IMR-90 (cell line): ENCODE data around the gene C1orf74. TPM values are rescaled to one million over a fixed set of nuclear protein-coding genes. Genes with fewer than 3 reads are reported as not detected.

Experiments used
- ATAC-seq: fragments of 200-7000 bp; cut with Tn5 transposase; 2 replicates; pipeline ENCODE4 v1.9.1; 2020; ENCODE audit warnings: low read depth, mild to moderate bottlenecking, moderate library complexity
- BruUV-seq: library from RNA; stranded (reverse); fragments of 400-500 nt; replicated peaks from 2 replicates; lab custom pipeline; 2021; lab: Mats Ljungman, UMichigan
- CTCF ChIA-PET: fragments of 300-600 bp; formaldehyde crosslinking; extraction: SDS; loops from one replicate; lab custom pipeline; 2021; ENCODE audit warnings: antibody characterized with exemption; lab: Yijun Ruan, JAX
- POLR2A ChIA-PET: fragments of 300-600 bp; sonication (Branson Sonifier 250); formaldehyde crosslinking; loops from one replicate; lab custom pipeline; 2022; ENCODE audit warnings: antibody characterized with exemption; ENCODE audit not compliant: unreplicated experiment; lab: Charles Lee
- DNase-seq: peaks from one replicate; pipeline ENCODE4 v3.0.0; 2013
- H2AFZ ChIP-seq: replicated peaks from 2 replicates; pipeline ENCODE3; 2013; ENCODE audit warnings: low read length, mild to moderate bottlenecking; ENCODE audit not compliant: poor library complexity
- H2AK5ac ChIP-seq: 2 replicates; pipeline ENCODE4 v1.6.1; 2013; ENCODE audit warnings: low read depth, low read length, inconsistent platforms
- H2AK9ac ChIP-seq: replicated peaks from 2 replicates; pipeline ENCODE3; 2013; ENCODE audit warnings: mild to moderate bottlenecking, low read depth, low read length, moderate library complexity; ENCODE audit not compliant: poor library complexity
- H2BK120ac ChIP-seq: 2 replicates; pipeline ENCODE4 v1.6.1; 2013; ENCODE audit warnings: low read depth, low read length, inconsistent platforms
- H2BK15ac ChIP-seq: 3 replicates; pipeline ENCODE4 v1.6.1; 2013; ENCODE audit warnings: low read depth, low read length, inconsistent platforms
- H2BK20ac ChIP-seq: 2 replicates; pipeline ENCODE4 v1.6.1; 2013; ENCODE audit warnings: low read depth, mild to moderate bottlenecking, inconsistent platforms, low read length, moderate library complexity
- H2BK5ac ChIP-seq: 2 replicates; pipeline ENCODE4 v1.6.1; 2013; ENCODE audit warnings: mild to moderate bottlenecking, low read depth, low read length, inconsistent platforms; ENCODE audit not compliant: poor library complexity, severe bottlenecking
- H3K14ac ChIP-seq: replicated peaks from 2 replicates; pipeline ENCODE4 v1.6.1; 2013; ENCODE audit warnings: low read depth, low read length, inconsistent platforms
- H3K18ac ChIP-seq: 2 replicates; pipeline ENCODE4 v1.6.1; 2013; ENCODE audit warnings: low read depth, low read length, control low read depth
- H3K23ac ChIP-seq: 2 replicates; pipeline ENCODE4 v1.6.1; 2013; ENCODE audit warnings: low read depth, low read length, inconsistent platforms
- H3K27ac ChIP-seq: 2 replicates; pipeline ENCODE4 v1.5.1; 2013; ENCODE audit warnings: mild to moderate bottlenecking, control low read depth, low read length; ENCODE audit not compliant: insufficient read depth
- H3K27me3 ChIP-seq: 2 replicates; pipeline ENCODE4 v1.6.1; 2013; ENCODE audit warnings: low read length; ENCODE audit not compliant: control insufficient read depth, insufficient read depth
- H3K36me3 ChIP-seq: 2 replicates; pipeline ENCODE4 v1.6.1; 2013; ENCODE audit warnings: low read length, mixed read lengths; ENCODE audit not compliant: control insufficient read depth, insufficient read depth
- H3K4ac ChIP-seq: 2 replicates; pipeline ENCODE4 v1.6.1; 2013; ENCODE audit warnings: low read depth, low read length, inconsistent platforms
- H3K4me1 ChIP-seq: 2 replicates; pipeline ENCODE4 v1.6.1; 2013; ENCODE audit warnings: low read length, mixed read lengths; ENCODE audit not compliant: control insufficient read depth, insufficient read depth
- H3K4me2 ChIP-seq: 2 replicates; pipeline ENCODE4 v1.6.1; 2013; ENCODE audit warnings: low read depth, mild to moderate bottlenecking, control low read depth, low read length, moderate library complexity
- H3K4me3 ChIP-seq: 2 replicates; pipeline ENCODE4 v1.5.1; 2013; ENCODE audit warnings: low read depth, mild to moderate bottlenecking, control low read depth, low read length, moderate library complexity; ENCODE audit not compliant: insufficient read depth
- H3K56ac ChIP-seq: 2 replicates; pipeline ENCODE4 v1.6.1; 2013; ENCODE audit warnings: low read length, inconsistent platforms; ENCODE audit not compliant: insufficient read depth; ENCODE audit errors: extremely low read depth
- H3K79me1 ChIP-seq, 2 experiments: 2 replicates each; pipeline ENCODE4 v1.6.1; 2013; ENCODE audit warnings: low read length in 2 of 2, inconsistent platforms in 1 of 2, low read depth in 1 of 2
- H3K9ac ChIP-seq: 2 replicates; pipeline ENCODE4 v1.6.1; 2013; ENCODE audit warnings: low read depth, low read length, control low read depth
- H3K9me1 ChIP-seq: 2 replicates; pipeline ENCODE4 v1.6.1; 2013; ENCODE audit warnings: low read length, inconsistent platforms; ENCODE audit not compliant: insufficient read depth
- H3K9me3 ChIP-seq: 2 replicates; pipeline ENCODE4 v1.6.1; 2013; ENCODE audit warnings: low read length; ENCODE audit not compliant: control insufficient read depth, insufficient read depth
- H4K20me1 ChIP-seq: 2 replicates; pipeline ENCODE4 v1.6.1; 2013; ENCODE audit warnings: low read length, inconsistent platforms; ENCODE audit not compliant: insufficient read depth
- H4K5ac ChIP-seq: 2 replicates; pipeline ENCODE4 v1.6.1; 2013; ENCODE audit warnings: mild to moderate bottlenecking, low read depth, low read length, control low read depth
- H4K8ac ChIP-seq, 2 experiments: 2 replicates each; pipeline ENCODE4 v1.6.1; 2013; ENCODE audit warnings: low read depth in 2 of 2, low read length in 2 of 2, control low read depth in 1 of 2, inconsistent platforms in 1 of 2
- H4K91ac ChIP-seq: 2 replicates; pipeline ENCODE4 v1.6.1; 2013; ENCODE audit warnings: low read depth, low read length, inconsistent platforms; ENCODE audit not compliant: insufficient read depth
- BHLHE40 ChIP-seq: fragments of 150-350 bp; IDR thresholded peaks from 2 replicates; pipeline ENCODE4 v1.6.1; 2016; ENCODE audit warnings: mild to moderate bottlenecking, low read depth, low read length
- CEBPB ChIP-seq: IDR thresholded peaks from 2 replicates; pipeline ENCODE4 v1.6.1; 2012; ENCODE audit warnings: low read depth, low read length, improper control_type of control experiment
- CHD1 ChIP-seq: IDR thresholded peaks from 2 replicates; pipeline ENCODE4 v1.6.1; 2012; ENCODE audit warnings: low read depth, low read length, improper control_type of control experiment
- FOS ChIP-seq: fragments of 150-350 bp; IDR thresholded peaks from 2 replicates; pipeline ENCODE4 v1.6.1; 2016; ENCODE audit warnings: low read depth, low read length
- MAFK ChIP-seq: IDR thresholded peaks from 2 replicates; pipeline ENCODE4 v1.6.1; 2012; ENCODE audit warnings: low read depth, low read length, improper control_type of control experiment
- MAZ ChIP-seq: IDR thresholded peaks from 2 replicates; pipeline ENCODE4 v1.6.1; 2012; ENCODE audit warnings: low read depth, mild to moderate bottlenecking, low read length, improper control_type of control experiment, moderate library complexity, borderline replicate concordance
- MXI1 ChIP-seq: IDR thresholded peaks from 2 replicates; pipeline ENCODE4 v1.6.1; 2012; ENCODE audit warnings: low read depth, mild to moderate bottlenecking, low read length, moderate library complexity, borderline replicate concordance
- NFE2L2 ChIP-seq: fragments of 150-350 bp; IDR thresholded peaks from 2 replicates; pipeline ENCODE4 v1.6.1; 2016; ENCODE audit warnings: low read depth, mild to moderate bottlenecking, low read length
- POLR2A ChIP-seq: IDR thresholded peaks from 2 replicates; pipeline ENCODE4 v1.6.1; 2012; ENCODE audit warnings: mild to moderate bottlenecking, low read depth, low read length
- RAD21 ChIP-seq: IDR thresholded peaks from 2 replicates; pipeline ENCODE4 v1.6.1; 2012; ENCODE audit warnings: low read length, improper control_type of control experiment
- RCOR1 ChIP-seq: IDR thresholded peaks from 2 replicates; pipeline ENCODE4 v1.6.1; 2012; ENCODE audit warnings: mild to moderate bottlenecking, low read length, improper control_type of control experiment; ENCODE audit not compliant: insufficient replicate concordance
- RFX5 ChIP-seq: IDR thresholded peaks from 2 replicates; pipeline ENCODE4 v1.8.0; 2012; ENCODE audit warnings: low read depth, mild to moderate bottlenecking, low read length, moderate library complexity
- SMC3 ChIP-seq: fragments of 150-350 bp; IDR thresholded peaks from 2 replicates; pipeline ENCODE4 v1.6.1; 2016; ENCODE audit warnings: low read depth, mild to moderate bottlenecking, antibody characterized with exemption, low read length, moderate library complexity
- WGBS, 2 experiments: methylation state at CpG; one replicate each; pipeline versions ENCODE4 v1.1.5 to v1.1.7; 2013; ENCODE audit warnings: missing lambda C conversion rate in 2 of 2; ENCODE audit not compliant: insufficient read length in 1 of 2; ENCODE audit errors: extremely low coverage in 2 of 2; 5-methylcytosine and 5-hydroxymethylcytosine counted together
- dilution Hi-C: fragments of 300-500 bp; cut with HindIII; formaldehyde crosslinking; loops from one replicate; pipeline ENCODE4 v1.14.3; 2018; ENCODE audit warnings: low sequenced_read_pairs; ENCODE audit not compliant: unreplicated experiment
- in situ Hi-C: fragments of 300-500 bp; cut with MboI; formaldehyde crosslinking; loops from 3 replicates; pipeline ENCODE4 v1.14.3; 2019; ENCODE audit warnings: low sequenced_read_pairs, inconsistent platforms, mixed read lengths
- intact Hi-C: fragments of 100-400 bp; cut with micrococcal nuclease; formaldehyde crosslinking; loops from 2 replicates; pipeline ENCODE4 v1.10.0; 2022
- polyA plus RNA-seq, 3 experiments: library from polyadenylated mRNA; depleted of rRNA; stranded (reverse); fragments of >200 nt; gene quantifications; 2 replicates each; pipeline ENCODE4 v1.2.3, GENCODE V29; 2012; ENCODE audit warnings: low replicate concordance in 1 of 3
- total RNA-seq: library from RNA; depleted of rRNA; stranded (reverse); fragments of >200 nt; gene quantifications from 2 replicates; pipeline ENCODE4 v1.2.3, GENCODE V29; 2012
- TF ChIP-seq, protein P1 (sequence below): fragments of 150-350 bp; IDR thresholded peaks from 2 replicates; pipeline ENCODE4 v1.6.1; 2016; ENCODE audit warnings: low read depth, mild to moderate bottlenecking, low read length, moderate library complexity, borderline replicate concordance
- TF ChIP-seq, protein P2 (sequence below): conservative IDR thresholded peaks from 2 replicates; pipeline ENCODE4 v1.5.1; 2012; ENCODE audit warnings: mild to moderate bottlenecking, low read depth, low read length, improper control_type of control experiment
- TF ChIP-seq, protein P3 (sequence below): fragments of 150-350 bp; IDR thresholded peaks from 2 replicates; pipeline ENCODE4 v1.6.1; 2017; ENCODE audit warnings: mild to moderate bottlenecking, antibody characterized with exemption, low read length, low read depth

The C1orf74 gene
- total and polyA plus RNA-seq, 2 of the 4 experiments (the other 2 are of a cell fraction), result 1.1 to 4.3 TPM

DNA sequence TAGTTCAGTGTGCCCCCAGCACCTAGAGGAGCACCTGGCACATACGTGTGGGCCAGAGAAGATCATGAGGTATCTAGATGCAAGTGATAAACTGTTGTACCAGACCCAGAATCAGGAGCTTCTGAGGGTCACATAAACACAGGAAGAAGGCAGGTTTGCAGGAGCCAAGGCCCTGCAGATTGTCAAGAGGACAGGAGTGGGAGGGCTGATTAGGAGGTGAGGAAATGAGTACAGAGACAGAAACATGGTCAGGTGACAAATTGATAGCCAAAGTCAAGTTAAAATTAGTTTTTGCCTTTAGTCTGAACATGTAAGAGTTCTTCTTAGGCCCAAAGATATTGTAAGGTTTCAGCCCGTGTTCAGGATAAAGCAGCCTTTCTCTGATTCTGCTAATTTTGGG is 42.5 kb downstream of the C1orf74 start:
- Histone ChIP-seq H3K4me3 (no peak overlapping the region), H3K23ac (no peak overlapping the region), H3K27ac (no peak overlapping the region), H3K79me1 (no peaks in the 10 kb centered on the region), H3K4me1 (peaks cover 5% of the 10 kb centered on the region; the same call in 1 of the 2 replicates), H3K18ac (no peak overlapping the region; the same call in 1 of the 2 replicates), H3K27me3 (no peaks in the 10 kb centered on the region), H4K5ac (no peak overlapping the region), H2AFZ (no peak overlapping the region), H3K4me2 (no peak overlapping the region), H4K8ac (no peak overlapping the region), H2AK9ac (no peak overlapping the region), H3K36me3 (no peaks in the 10 kb centered on the region), H3K9me3 (no peaks in the 10 kb centered on the region), H3K4ac (no peak overlapping the region), H3K9me1 (0 out of 2 replicates have a peak, but pooled peaks cover 8% of the 10 kb centered on the region), H2BK5ac (no peak overlapping the region), H2BK15ac (no peak overlapping the region), H4K91ac (no peak overlapping the region), H3K14ac (no peak overlapping the region), H2BK120ac (no peak overlapping the region), H4K20me1 (no peaks in the 10 kb centered on the region), H2AK5ac (no peak overlapping the region), H2BK20ac (no peak overlapping the region), H3K56ac (no peak overlapping the region), H3K9ac (no peak overlapping the region)
- DNase-seq, result no peak
- WGBS, 2 experiments, result 63% methylated on average over 1 of the region's 2 CpGs; no CpG with 5 or more reads in 1 of the 2 experiments
- BruUV-seq, result no TSS peak
- ATAC-seq, result no peak
- ChIA-PET CTCF (no interaction called here), POLR2A (no interaction called here)
- dilution Hi-C loops, result no loop called here
- in situ Hi-C loops, result no loop called here
- TF ChIP-seq, protein P1, sequence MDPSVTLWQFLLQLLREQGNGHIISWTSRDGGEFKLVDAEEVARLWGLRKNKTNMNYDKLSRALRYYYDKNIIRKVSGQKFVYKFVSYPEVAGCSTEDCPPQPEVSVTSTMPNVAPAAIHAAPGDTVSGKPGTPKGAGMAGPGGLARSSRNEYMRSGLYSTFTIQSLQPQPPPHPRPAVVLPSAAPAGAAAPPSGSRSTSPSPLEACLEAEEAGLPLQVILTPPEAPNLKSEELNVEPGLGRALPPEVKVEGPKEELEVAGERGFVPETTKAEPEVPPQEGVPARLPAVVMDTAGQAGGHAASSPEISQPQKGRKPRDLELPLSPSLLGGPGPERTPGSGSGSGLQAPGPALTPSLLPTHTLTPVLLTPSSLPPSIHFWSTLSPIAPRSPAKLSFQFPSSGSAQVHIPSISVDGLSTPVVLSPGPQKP, result no peak
- no peak for TF ChIP-seq MAZ
- TF ChIP-seq MAFK, result no peak
- TF ChIP-seq, protein P2, sequence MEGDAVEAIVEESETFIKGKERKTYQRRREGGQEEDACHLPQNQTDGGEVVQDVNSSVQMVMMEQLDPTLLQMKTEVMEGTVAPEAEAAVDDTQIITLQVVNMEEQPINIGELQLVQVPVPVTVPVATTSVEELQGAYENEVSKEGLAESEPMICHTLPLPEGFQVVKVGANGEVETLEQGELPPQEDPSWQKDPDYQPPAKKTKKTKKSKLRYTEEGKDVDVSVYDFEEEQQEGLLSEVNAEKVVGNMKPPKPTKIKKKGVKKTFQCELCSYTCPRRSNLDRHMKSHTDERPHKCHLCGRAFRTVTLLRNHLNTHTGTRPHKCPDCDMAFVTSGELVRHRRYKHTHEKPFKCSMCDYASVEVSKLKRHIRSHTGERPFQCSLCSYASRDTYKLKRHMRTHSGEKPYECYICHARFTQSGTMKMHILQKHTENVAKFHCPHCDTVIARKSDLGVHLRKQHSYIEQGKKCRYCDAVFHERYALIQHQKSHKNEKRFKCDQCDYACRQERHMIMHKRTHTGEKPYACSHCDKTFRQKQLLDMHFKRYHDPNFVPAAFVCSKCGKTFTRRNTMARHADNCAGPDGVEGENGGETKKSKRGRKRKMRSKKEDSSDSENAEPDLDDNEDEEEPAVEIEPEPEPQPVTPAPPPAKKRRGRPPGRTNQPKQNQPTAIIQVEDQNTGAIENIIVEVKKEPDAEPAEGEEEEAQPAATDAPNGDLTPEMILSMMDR, result no peak
- no peak for TF ChIP-seq RAD21
- TF ChIP-seq BHLHE40, result no peak
- TF ChIP-seq SMC3, result no peak
- no peak for TF ChIP-seq RCOR1
- TF ChIP-seq NFE2L2, result no peak
- TF ChIP-seq RFX5, result no peak
- no peak for TF ChIP-seq MXI1
- TF ChIP-seq CHD1, result no peak
- no peak for TF ChIP-seq FOS
- TF ChIP-seq POLR2A, result no peak
- TF ChIP-seq, protein P3, sequence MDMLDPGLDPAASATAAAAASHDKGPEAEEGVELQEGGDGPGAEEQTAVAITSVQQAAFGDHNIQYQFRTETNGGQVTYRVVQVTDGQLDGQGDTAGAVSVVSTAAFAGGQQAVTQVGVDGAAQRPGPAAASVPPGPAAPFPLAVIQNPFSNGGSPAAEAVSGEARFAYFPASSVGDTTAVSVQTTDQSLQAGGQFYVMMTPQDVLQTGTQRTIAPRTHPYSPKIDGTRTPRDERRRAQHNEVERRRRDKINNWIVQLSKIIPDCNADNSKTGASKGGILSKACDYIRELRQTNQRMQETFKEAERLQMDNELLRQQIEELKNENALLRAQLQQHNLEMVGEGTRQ, result no peak
- no peak for TF ChIP-seq CEBPB
- intact Hi-C loops, result no loop called here
